Endodermal cell (in vitro differentiated cells): ENCODE data around the gene RBM42. TPM values are rescaled to one million over a fixed set of nuclear protein-coding genes. Genes with fewer than 3 reads are reported as not detected.
A peak's percentile ranks its signal among the peaks of the same experiment; 100 is the strongest.
"Not testable (repeated sequence)": the region's sequence is repeated elsewhere in the genome, so short reads cannot be mapped to it uniquely, and the experiment has no call there.

Experiments used
- DNase-seq: peaks from one replicate; pipeline ENCODE4 v3.0.0-alpha.2; 2017
- H3K27ac ChIP-seq: 2 replicates; pipeline ENCODE4 v1.5.1; 2013; ENCODE audit warnings: mild to moderate bottlenecking, low read depth, low read length, moderate library complexity
- H3K27me3 ChIP-seq: 2 replicates; pipeline ENCODE4 v1.6.1; 2013; ENCODE audit warnings: mild to moderate bottlenecking, low read length, moderate library complexity; ENCODE audit not compliant: insufficient read depth, control insufficient read depth, poor library complexity, severe bottlenecking
- H3K36me3 ChIP-seq: 2 replicates; pipeline ENCODE4 v1.7.0; 2013; ENCODE audit warnings: mild to moderate bottlenecking, low read length, moderate library complexity; ENCODE audit not compliant: control insufficient read depth, insufficient read depth
- H3K4me1 ChIP-seq: one replicate; pipeline ENCODE4 v1.7.0; 2013; ENCODE audit warnings: low read length; ENCODE audit not compliant: control insufficient read depth, insufficient read depth
- H3K4me3 ChIP-seq: 2 replicates; pipeline ENCODE4 v1.5.1; 2013; ENCODE audit warnings: mild to moderate bottlenecking, low read length, moderate library complexity
- H3K9ac ChIP-seq: 2 replicates; pipeline ENCODE4 v1.6.1; 2013; ENCODE audit warnings: mild to moderate bottlenecking, low read length, moderate library complexity; ENCODE audit not compliant: poor library complexity, severe bottlenecking; ENCODE audit errors: extremely low read depth
- H3K9me3 ChIP-seq: 2 replicates; pipeline ENCODE4 v1.6.1; 2013; ENCODE audit warnings: mild to moderate bottlenecking, low read length, moderate library complexity; ENCODE audit not compliant: control insufficient read depth
- H3K27ac Mint-ChIP-seq: 2 replicates; pipeline ENCODE4 v1.8.0; 2020; ENCODE audit warnings: mixed read lengths
- H3K27me3 Mint-ChIP-seq: 2 replicates; pipeline ENCODE4 v1.8.0; 2021; ENCODE audit warnings: mild to moderate bottlenecking, mixed read lengths; ENCODE audit not compliant: insufficient read depth
- H3K36me3 Mint-ChIP-seq: 2 replicates; pipeline ENCODE4 v1.8.0; 2020; ENCODE audit warnings: low read depth, mixed read lengths
- H3K4me1 Mint-ChIP-seq: 2 replicates; pipeline ENCODE4 v1.8.0; 2020; ENCODE audit warnings: mixed read lengths
- H3K4me3 Mint-ChIP-seq: 2 replicates; pipeline ENCODE4 v1.8.0; 2020; ENCODE audit warnings: mild to moderate bottlenecking, moderate library complexity, mixed read lengths
- H3K9me3 Mint-ChIP-seq: 2 replicates; pipeline ENCODE4 v1.8.0; 2020; ENCODE audit warnings: mild to moderate bottlenecking, mixed read lengths
- CTCF ChIP-seq: fragments of 200-600 bp; sonication (generic); conservative IDR thresholded peaks from 2 replicates; pipeline ENCODE4 v1.5.0; 2021; ENCODE audit warnings: antibody characterized with exemption, mild to moderate bottlenecking
- WGBS, 2 experiments: methylation state at CpG; one replicate each; pipeline versions ENCODE4 v1.1.5 to v1.1.7; 2013; ENCODE audit warnings: missing lambda C conversion rate in 2 of 2, mixed read lengths in 1 of 2; ENCODE audit not compliant: insufficient coverage in 1 of 2, insufficient read length in 1 of 2; 5-methylcytosine and 5-hydroxymethylcytosine counted together
- total RNA-seq, 2 donors: library from RNA; stranded (reverse); fragmentation: NEBNext Ultra II Directional in 1 of 2; extraction: Animal tissue kit (Norgen Biotek cat#: 25700) in 1 of 2; gene quantifications; 2 replicates in 1 of 2; 3 replicates in 1 of 2; pipeline ENCODE4 v1.2.1, GENCODE V29; 2021

The RBM42 gene
- total RNA-seq, 2 donors from 2014 or later, result 81.1 to 89.2 TPM

GRCh38 chr19:35648017-35648961 is 19.5 kb downstream of the RBM42 start, which contains the start of gene COX6B1:
Gene COX6B1, plus strand, starts transcription at chr19:35648323. Its CDS starts 2,921 bp downstream, at chr19:35651244.
- H3K4me1 Mint-ChIP-seq, result peaks cover 11% of the 10 kb centered on the region
- H3K27ac ChIP-seq, result no peak within 1 kb of the TSS
- peak within 1 kb of the TSS; percentile 85 for H3K4me3 ChIP-seq
- H3K9ac ChIP-seq, result peak within 1 kb of the TSS; percentile 58
- H3K27ac Mint-ChIP-seq, result peak within 1 kb of the TSS; percentile 94
- H3K9me3 Mint-ChIP-seq, result no peaks in the 10 kb centered on the region
- peak; percentile 96 for DNase-seq
- peaks cover 6% of the 10 kb centered on the region for H3K27me3 Mint-ChIP-seq
- H3K27me3 ChIP-seq, result no peaks in the 10 kb centered on the region
- peaks cover 16% of the 10 kb centered on the region for H3K36me3 Mint-ChIP-seq
- H3K36me3 ChIP-seq, result peaks cover 19% of the 10 kb centered on the region
- no peak for TF ChIP-seq CTCF
- WGBS, 2 experiments, result 0 to 1% methylated on average over 29 to 46 of the region's 46 CpGs
- H3K9me3 ChIP-seq, result no peaks in the 10 kb centered on the region
- no peaks in the 10 kb centered on the region for H3K4me1 ChIP-seq
- peak within 1 kb of the TSS; percentile 96 for H3K4me3 Mint-ChIP-seq

- Histone ChIP-seq H3K9ac (no peak overlapping the region), H3K36me3 (peaks cover 34% of the 10 kb centered on the region), H3K9me3 (no peaks in the 10 kb centered on the region), H3K27ac (no peak overlapping the region), H3K27me3 (no peaks in the 10 kb centered on the region), H3K4me3 (no peak overlapping the region), H3K4me1 (no peaks in the 10 kb centered on the region)
- peak overlapping the region; percentile 96 for H3K4me3 Mint-ChIP-seq
- peaks cover 33% of the 10 kb centered on the region for H3K36me3 Mint-ChIP-seq
- no peak for DNase-seq
- no peaks in the 10 kb centered on the region for H3K9me3 Mint-ChIP-seq
- H3K27ac Mint-ChIP-seq, result peak overlapping the region; percentile 55
- WGBS, 2 experiments, result 92 to 96% methylated on average over 9 of the region's 9 CpGs
- H3K4me1 Mint-ChIP-seq, result peaks cover 6% of the 10 kb centered on the region
- peaks cover 6% of the 10 kb centered on the region for H3K27me3 Mint-ChIP-seq
- no peak for TF ChIP-seq CTCF
Measured at GRCh38 chr19:35650581-35650980, 21.7 kb downstream of the RBM42 start.

- peaks cover 61% of the 10 kb centered on the region for H3K36me3 ChIP-seq
- not testable (repeated sequence) for H3K9ac ChIP-seq, DNase-seq
Measured at GRCh38 chr19:35654828-35655227, 26.0 kb downstream of the RBM42 start.

More at GRCh38 chr19:35654828-35655227, 26.0 kb downstream of the RBM42 start:
- not testable (repeated sequence) for H3K27ac ChIP-seq, H3K27me3 Mint-ChIP-seq, H3K4me1 ChIP-seq, H3K9me3 ChIP-seq, H3K4me3 Mint-ChIP-seq, H3K27me3 ChIP-seq, H3K4me1 Mint-ChIP-seq, H3K9me3 Mint-ChIP-seq, H3K4me3 ChIP-seq, H3K27ac Mint-ChIP-seq
- peaks cover 66% of the 10 kb centered on the region for H3K36me3 Mint-ChIP-seq
- WGBS, 2 experiments, result 97 to 98% methylated on average over 6 of the region's 6 CpGs
